Activated CD4-positive, CD25-positive, alpha-beta regulatory T cell treated with anti-CD3 and anti-CD28 coated beads, Interleukin-2, amount 50 U/mL, for 72 hours (primary cell): ENCODE measurements around the gene ZDHHC14.

Experiments used
- DNase-seq: peaks from one replicate; pipeline ENCODE4 v3.0.0; 2021

ZDHHC14 gene

GRCh38 chr6:157468054-157468453 lies 87.1 kb downstream of the ZDHHC14 start:
- no peak for DNase-seq

GRCh38 chr6:157468574-157468973 lies 87.6 kb downstream of the ZDHHC14 start:
- no peak for DNase-seq

DNA sequence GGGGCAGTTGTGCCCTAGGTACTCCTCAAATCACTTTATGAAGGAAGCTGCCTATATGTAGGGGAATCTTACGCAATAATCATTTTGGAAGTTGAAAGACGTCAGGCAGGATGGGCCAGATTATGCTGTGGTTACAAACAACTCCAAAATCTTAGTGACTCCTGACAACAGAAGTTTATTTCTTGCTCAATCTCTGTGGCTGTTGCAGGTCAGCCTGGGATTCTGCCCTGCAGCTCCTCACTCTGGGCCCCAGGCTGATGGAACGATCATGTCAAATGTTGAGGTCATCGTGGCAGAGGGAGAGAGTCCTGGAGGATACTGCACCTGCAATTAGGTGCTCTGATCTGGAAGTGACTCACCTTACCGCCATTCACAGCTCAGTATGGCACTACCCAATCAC lies 88.4 kb downstream of the ZDHHC14 start:
- no peak for DNase-seq

DNA sequence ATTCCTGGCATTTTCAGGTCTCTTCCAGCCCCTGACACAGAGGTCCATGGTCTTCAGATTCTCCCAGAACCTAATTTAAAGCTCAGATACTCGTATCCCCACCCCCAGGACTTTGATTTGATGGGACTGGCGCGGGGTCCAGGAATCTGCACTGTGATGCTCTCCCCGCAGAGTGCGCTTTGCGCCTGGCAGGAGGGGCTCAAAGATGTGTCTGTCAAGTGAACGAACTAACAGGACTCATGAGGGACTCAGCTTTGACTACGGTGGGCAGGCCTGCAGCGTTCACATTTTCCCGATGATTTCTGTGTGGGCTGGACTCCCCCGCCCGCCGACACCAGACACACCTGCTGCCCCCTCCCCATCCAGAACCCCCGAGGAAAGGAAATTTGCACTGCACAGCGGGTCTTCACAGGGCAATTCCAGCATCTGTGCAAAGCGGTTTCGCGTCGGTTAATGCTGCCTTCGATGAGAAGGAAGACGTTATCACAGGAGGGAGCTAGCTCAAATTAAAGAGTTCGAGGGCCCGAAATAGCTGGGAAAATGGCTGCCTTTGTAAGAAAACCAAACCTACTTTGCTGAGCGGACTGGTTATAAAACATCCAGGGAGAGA lies 90.2 kb downstream of the ZDHHC14 start:
- DNase-seq = no peak

DNA sequence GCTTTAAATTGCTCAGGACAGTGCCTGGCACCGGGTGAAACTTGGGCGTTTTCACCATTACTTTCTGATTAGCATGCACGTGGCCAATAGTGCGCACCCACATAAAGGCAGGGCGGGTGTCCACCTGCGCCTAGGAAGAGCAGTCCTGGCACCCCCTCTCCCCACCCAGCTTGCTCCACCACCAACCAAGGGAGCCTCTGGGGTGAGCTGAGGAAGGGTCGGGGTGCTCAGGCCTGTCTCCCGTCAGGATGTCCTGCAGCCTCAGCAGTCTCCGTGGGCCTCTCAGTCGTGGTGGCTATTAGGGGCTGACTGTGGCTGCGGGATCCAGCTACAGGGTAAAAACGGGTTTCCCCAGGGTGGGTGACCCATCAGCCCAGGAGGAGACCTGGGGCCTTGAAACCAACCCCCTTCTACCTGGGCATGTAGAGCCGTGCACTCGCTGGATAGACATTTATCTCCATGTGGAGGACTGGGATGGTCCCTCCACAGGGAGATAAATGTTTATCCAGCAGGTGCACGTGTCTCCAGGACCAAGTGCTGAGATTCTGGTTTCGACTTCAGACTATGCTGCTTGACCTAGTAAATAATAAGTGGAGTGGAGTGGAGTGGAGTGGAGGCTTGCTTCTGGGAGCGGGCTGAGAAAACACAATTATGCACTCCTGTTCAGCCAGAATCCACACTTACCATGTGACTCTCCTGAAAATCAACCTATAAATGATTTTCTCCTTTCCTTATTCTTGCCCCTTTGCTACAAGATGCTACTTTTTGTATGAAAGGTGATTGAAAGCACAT lies 91.1 kb downstream of the ZDHHC14 start:
- DNase-seq = no peak

- no peak for DNase-seq
Observed at GRCh38 chr6:157476797-157477196, 95.8 kb downstream of the ZDHHC14 start.

DNA sequence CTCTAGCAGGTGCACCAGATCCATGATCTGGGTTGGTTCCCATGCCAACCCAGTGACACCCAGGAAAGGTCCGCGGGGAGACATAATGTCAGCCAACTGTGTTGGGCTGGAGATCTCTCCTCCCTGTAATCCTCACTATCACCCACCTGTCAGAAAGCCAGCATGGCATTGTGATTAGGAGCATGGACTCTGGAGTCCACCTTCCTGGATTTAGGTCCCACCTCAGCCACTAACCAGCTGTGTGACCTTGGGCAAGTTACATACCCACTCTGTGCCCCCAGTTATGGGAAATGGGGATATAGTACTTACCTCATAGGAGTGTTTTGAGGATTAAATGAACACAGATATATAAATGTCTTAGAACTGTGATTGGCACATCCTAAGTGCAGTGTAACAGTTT lies 97.9 kb downstream of the ZDHHC14 start:
- DNase-seq = no peak

- DNase-seq = no peak
Observed at GRCh38 chr6:157479464-157480303, 98.7 kb downstream of the ZDHHC14 start.

- DNase-seq = no peak
Observed at GRCh38 chr6:157481189-157481864, 100.3 kb downstream of the ZDHHC14 start.

GRCh38 chr6:157481865-157482249 lies 100.9 kb downstream of the ZDHHC14 start:
- no peak for DNase-seq

DNA sequence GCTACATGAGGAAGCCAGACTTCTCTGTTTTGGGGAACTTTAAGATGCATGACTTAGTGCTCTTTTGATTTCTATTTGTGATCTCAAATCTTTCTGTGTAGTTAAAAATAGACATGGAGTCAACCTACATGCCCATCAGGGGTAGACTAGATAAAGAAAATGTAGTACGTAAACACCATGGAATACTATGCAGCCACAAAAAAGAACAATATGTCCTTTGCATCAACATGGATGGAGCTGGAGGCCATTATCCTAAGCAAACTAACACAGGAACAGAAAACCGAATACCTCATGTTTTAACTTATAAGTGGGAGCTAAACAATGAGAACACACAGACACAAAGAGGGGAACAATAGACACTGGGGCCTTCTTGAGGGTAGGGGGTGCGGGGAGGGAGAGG lies 102.8 kb downstream of the ZDHHC14 start:
- no peak for DNase-seq

- DNase-seq = no peak
Observed at GRCh38 chr6:157484181-157484580, 103.2 kb downstream of the ZDHHC14 start.

- no peak for DNase-seq
Observed at GRCh38 chr6:157486572-157486971, 105.6 kb downstream of the ZDHHC14 start.

DNA sequence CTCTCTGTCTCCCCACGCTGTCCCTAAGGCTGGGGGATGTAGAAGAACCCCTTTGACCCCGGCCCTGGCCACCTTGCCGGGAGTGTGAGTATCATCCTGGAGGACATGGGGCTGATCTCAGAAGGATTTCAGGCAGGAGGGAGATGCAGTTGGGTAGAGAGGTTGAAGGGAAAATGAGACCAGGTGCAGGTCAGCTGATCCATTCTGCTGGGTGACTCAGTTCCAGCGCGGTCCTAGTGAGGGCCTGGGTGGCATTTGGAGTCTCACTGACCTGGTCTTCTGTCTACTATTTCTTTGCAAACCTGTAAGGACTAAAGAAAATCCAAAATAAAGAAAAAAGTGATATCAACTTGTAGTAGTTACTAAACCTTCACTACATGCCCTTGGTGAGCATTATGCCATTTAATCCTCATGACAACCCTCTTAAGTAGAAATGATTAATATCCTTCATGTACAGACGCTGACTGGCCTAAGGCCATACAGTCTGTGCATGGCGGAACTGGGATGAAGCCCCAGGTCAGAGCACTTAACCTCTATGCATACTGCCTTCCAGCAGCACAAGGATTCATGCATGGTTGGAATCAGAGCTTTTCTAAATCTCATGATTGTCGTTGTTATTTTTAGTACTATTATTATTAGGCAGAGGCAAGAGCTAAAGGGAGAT lies 106.3 kb downstream of the ZDHHC14 start:
- no peak for DNase-seq

- DNase-seq = no peak
Observed at GRCh38 chr6:157488058-157488457, 107.1 kb downstream of the ZDHHC14 start.

DNA sequence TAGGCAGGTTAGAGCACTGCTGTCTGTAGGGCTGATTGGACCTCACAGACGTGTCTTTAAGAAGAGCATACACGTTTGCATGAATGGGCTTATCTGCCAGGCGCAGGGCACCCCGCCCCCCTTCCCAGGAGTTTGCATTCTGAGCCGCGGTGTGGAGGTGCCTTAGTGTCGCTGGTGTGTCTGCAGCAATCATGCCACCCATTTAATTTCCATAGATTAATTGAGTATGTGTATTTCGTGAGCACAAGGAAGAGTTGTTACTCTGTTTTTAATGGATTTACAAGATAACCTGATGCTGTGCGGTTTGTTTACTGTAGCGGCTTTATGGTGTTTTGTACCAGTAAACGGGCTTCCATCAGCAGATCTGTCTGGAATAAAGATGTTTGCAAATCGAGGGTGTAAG lies 107.7 kb downstream of the ZDHHC14 start:
- no peak for DNase-seq

GRCh38 chr6:157490611-157491269 lies 109.8 kb downstream of the ZDHHC14 start:
- DNase-seq = no peak

DNA sequence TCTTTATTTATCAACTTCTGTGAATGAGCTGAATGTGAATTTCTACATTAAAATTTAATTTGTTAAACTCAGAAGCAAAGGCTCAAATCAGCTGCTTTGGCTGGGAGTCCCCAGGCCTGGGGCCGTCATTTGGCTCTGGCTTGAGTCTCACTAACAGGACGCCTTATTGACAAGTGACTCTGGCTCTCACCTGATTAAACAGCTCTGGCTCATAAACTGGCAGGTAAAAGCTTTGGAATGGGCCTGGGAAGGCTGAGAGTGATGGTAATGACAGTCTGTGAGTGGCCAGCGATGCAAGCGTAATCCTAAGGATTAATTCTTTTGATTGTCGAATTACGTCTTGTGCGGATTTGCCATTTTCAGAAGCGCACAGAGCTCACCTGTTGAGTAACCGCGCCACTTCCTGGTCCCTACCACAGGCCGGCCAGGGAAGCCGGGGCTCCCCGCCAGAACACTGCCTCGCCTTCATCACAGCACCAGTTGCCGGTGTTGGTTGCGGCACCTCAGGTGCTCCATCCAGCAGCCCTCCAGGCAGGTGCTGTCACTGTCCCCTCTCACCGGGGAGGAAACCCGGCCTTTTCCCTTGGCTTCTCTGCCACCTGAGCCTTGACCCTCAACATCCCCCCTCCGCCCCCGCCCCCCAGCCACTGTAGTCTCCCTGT lies 110.7 kb downstream of the ZDHHC14 start:
- no peak for DNase-seq

GRCh38 chr6:157492249-157492648 lies 111.3 kb downstream of the ZDHHC14 start:
- DNase-seq = no peak

GRCh38 chr6:157492741-157493140 lies 111.8 kb downstream of the ZDHHC14 start:
- no peak for DNase-seq

- DNase-seq = no peak
Observed at GRCh38 chr6:157493173-157493572, 112.2 kb downstream of the ZDHHC14 start.

DNA sequence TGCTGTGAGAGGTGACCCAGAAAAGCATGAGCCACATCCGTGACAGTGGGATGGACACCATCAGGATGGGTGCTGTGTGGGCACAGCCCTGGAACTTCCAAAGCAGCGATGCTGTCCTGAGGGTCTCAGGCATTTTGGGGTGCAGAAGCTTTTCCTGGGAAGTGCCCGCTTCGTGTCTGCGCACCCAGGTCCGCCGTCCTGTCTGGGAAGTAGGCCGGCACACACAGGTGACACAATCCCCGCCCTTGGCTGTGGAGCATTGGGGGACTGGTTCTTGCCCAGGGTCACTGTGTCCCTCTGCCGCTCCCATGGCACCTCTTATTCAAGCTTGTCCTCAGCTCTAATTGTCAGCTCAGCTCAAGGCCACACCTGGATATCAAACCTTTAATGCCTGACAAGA lies 112.6 kb downstream of the ZDHHC14 start:
- DNase-seq = no peak
